NCI-H2227 (cell line): ENCODE measurements around the gene PDAP1.

ENCODE experiments used
- DNase-seq: peaks from one replicate; lab custom pipeline; 2025; ENCODE audit not compliant: unreplicated experiment; lab: John Stamatoyannopoulos, UW

The PDAP1 gene

DNA sequence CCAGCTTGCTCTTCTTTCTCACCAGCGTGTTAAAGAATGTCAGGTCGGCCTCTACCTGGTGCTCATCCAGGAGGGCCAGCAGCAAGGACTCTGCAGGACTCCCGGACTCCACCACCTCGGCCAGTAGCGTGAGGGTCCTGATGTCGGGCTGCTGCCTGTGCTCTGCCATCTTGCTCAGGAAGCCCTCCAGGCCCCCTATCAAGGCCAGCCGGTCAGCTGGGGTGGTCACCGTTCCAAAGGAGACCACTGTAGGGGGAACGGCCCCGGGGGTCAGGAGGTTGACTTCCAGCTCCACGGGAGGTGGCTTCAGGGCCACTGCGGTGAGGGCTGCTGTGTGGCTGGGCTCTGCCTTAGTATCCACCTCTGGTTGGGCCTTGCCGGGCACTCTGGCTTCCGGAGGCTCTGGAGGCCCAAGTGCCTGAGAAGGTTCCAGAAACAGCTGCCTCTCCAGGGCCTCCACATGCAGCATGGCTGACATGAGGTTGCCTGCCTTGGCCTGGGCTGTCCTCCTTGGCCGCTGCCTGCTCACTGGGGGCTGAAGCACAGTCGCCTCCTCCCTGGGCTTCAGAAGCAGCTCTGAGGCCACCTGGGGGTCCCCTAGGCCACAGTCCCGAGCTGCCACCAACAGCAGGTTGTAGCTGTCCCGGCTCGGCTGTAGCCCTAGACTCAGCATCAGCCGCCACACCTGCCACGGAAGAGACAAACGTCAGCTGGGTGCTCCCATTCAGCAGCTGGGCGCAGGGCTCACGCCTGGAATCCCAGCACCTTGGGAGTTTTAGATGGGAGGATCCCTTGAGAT, 16.7 kb upstream of the PDAP1 start:
- DNase-seq = no peak

DNA sequence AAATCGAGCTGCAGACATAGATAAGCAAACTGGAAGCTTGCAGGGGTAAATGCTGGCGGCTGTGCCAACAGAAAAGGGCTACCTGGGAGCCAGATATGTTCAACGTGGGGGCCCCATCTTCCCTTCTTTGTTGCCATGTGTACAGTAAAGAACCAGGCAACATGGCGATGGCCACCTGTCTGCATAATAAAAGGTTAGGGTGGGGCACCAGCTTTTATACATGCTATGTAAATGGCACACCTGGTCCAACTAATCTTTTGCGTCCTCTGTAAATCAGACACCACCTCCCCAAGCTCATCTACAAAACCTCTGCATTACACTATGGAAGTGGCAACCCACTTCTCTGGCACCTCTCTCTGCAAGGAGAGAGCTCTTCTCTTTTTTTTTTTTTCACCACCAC, 14.2 kb upstream of the PDAP1 start:
- DNase-seq = no peak

DNA sequence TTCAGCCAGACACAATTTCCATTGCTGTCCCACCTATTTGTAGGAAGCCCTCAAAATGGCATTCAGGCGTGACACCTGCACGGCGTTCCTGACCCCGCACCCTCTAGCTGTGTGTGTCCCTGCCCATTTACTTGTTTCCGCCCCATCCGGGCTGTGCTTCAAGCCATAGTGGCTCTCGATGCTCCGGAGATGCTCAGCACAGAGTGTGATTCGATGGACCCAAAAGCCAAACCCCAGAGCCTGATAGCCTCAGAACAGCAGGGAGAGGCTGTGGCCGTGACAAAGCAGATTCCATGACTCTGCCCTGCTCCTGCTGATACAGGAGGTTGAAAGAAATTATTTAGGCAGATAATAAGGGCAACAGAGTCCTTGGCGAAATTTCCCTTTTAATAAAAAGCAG, 13.8 kb upstream of the PDAP1 start:
- peak; percentile 52 for DNase-seq

DNA sequence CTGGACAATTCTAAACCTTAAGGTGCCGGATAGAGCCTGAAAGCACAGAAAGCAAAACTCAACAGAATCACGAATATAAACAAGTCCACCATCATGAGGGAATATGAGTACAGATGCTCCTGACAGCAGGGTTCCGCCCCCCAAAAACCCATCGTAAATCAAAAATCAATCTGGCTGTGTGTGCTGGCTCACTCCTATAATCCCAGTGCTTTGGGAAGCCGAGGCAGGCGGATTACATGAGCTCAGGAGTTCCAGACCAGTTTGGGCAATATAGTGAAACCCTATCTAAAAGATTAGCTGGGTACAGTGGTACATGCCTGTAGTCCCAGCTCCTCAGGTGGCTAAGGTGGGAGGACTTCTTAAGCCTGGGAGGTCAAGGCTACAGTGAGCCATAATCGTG, 12.6 kb upstream of the PDAP1 start:
- DNase-seq = no peak

DNA sequence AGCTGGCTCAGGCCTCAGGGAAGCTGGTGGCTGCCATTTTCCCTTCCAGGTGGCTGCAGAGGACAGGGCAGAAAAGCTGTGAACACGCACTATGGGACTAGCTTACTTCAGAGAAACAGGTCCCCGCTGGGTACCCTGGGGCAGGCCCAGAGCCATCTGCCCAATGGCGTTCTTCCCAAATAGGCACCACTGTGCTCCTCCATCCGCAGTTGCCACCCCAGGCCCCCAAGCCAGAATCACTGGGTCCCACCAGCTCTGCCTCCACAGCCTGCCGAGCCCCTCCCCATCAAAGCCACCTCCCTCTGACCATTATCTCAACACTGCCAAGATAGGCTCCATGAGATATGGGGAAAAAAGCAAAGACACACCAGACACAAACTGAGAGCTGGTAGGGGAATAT, 11.8 kb upstream of the PDAP1 start:
- DNase-seq = no peak

DNA sequence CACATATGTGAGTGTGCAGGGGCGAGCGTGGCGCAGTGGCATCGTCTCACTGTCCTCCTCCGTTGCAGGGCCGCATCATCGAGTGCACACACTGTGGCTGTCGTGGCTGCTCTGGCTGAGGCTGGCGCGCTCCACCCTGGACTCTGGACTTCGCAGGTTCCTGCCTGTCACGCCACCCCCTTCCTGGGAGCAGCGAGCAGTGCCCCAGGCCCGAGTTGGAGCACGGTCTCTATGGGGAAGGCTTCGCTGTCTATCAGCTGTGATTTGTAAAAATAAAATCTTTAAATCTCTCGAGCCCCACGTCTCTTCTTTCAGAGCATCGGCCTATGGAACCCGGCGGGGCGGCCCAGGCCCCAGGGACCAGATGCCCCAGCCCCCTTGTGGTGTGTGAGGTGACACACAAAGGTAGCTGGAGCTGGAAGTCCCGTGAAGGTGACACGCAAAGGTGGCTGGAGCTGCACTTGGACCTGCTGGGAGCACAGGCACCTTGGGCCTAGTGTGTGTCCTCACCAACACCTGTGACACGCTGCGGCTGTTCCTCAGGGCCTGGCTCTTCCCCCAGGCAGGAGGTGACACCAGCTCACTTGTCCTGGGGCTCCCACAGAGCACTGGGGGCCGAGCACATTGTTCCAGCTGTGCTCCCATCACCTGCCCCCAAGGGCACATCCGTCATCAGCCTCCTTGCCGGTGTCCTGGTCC, 11.1 kb upstream of the PDAP1 start:
- DNase-seq = no peak

DNA sequence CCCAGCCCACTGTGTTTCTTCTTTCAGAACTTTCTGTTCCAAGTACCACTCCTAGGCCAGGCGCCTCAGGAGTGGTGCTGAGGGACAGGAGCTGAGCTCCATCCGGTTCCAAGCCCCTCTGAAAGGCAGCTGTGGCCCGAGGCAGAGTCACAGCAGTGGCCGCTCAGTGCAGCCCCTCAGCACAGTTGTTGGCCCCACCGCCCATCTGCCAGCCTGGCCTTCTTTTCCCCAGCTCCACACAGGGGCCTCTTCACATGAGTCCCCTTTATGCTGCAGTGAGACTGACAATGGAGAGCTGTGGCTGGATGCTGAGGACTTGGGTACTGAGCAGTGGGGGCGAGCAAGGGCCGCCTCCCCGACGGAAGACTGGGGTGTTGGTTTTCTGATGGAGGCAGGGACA, 9.9 kb upstream of the PDAP1 start:
- DNase-seq = no peak

DNA sequence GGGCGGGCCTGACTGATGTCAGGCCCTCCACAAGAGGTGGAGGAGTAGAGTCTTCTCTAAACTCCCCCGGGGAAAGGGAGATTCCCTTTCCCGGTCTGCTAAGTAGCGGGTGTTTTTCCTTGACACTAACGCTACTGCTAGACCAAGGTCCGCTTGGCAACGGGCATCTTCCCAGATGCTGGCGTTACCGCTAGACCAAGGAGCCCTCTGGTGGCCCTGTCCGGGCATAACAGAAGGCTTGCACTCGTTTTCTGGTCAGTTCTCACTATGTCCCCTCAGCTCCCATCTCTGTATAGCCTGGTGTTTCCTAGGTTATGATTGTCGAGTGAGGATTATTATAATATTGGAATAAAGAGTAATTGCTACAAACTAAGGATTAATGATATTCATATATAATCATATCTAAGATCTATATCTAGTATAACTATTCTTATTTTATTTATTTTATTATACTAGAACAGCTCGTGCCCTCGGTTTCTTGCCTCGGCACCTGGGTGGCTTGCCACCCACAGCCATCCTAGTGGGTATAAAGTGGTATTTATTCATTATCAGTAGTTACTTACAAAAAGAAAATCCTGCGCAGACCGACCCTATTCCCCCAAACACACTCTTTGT, 7.2 kb upstream of the PDAP1 start:
- DNase-seq = peak; percentile 78

DNA sequence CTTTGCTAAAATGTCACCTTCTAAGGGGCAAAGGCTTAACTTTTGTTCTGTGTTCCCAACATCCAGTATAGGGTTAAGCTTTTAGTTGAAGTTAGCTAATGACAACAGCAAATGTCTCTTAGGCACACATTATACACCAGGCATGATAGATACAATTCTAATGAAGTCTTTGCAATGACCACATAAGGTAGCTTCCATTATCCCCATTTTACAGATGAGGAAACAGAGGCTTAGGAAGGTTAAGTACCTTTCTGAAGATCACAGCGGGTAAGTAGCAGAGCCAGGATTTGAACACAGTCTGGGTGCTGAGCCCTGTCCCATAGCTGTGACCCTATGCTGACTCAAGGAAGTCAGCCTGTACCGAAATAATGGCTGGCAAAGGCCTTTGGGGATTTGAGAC, 2.2 kb upstream of the PDAP1 start:
- DNase-seq = no peak

DNA sequence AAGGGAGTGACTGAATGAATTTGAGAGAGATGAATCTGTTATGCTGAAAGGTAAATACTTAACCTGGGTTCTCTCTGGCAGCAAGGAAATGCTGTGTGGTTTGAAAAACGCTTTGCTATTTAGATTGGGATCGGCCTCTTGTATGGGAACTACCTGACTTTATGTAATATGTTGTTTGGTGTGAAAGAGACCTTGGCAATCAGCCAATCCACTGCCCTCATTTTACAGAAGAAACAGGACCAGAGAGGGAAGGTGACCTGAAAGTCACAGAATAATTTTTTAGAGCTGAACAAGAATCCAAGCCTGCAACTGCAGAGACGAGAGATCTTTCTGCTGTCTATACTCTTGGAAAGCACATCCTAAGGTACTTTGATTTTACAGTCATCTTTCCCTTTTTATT, 1.4 kb upstream of the PDAP1 start:
- no peak for DNase-seq

DNA sequence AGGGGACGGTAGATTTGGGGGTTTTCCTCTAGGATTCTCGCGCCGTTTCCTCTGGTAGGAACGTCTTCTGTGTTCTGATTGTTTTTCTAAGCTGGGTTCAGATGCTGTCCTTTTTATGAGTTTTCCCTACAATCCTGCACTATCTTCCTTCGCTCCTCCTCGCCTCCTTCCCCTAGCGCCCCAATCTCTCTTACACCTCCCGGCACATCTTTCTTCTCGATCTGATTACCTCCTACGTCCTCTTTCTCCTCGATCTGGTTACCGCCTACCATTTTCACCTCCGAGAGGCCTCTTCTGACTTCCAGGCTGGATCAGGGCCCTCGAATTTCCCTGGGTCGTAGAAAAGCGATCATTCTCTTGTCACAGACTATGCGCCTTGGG, 785 bp upstream of the PDAP1 start:
- DNase-seq = no peak

DNA sequence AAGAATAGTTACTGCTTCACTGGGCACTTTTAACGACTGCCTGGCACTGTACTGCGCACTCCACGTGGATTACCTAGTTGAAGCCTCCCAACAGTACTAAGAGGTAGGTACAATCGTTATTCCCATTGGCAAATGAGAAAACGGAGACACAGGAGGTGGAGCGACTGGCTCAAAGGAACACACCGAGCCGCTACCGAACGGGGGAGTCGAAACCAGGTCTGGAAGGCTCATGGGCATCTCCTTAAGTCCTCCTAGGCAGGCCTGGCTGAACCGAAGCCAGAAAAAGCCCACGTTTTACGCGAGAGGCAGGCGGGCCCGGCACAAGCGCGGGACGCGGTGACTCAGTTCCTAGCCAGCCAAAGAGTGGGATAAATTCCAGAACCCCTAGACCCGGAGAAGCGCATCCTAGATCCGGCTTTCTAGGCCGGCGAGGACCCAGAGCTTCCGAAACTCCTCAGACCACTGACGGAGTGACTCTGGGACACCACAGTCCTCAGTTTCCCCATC, 472 bp downstream of the PDAP1 start:
- peak; percentile 76 for DNase-seq

DNA sequence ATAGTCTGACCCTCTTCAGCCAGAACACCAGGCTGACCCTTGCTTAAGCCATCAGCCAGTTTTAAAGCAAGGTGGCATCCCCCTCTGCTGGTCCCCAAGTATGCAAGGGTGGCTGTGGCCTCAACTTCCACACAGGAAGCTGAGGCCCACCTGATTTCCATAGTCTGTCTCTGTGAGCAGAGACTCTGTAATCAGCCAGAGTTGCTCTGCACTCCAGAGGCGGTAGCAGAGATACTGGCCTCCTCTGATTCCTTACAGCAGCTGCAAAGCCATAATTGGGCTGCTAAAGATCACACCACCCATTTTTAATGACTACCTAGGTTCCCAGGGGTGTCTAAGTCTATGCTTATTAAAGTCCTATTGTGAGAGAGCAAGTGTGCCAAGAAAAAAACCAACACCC, 1.8 kb downstream of the PDAP1 start:
- DNase-seq = peak; percentile 80

DNA sequence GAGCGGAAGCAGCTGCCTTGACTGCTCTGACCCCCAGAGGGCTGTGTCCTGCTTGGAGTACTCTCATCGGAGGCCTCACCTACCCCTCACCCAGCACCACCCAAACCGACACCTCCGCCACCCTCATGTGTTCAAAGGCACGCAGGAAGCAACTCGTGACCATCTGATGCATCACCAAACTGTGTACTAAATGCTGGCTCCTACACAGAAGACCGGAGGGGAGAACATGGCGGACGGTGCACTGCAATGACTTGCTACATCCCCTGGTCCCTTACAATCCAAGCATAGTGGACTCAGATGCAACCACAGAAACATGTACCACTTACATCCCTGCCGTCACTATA, 3.4 kb downstream of the PDAP1 start:
- no peak for DNase-seq

DNA sequence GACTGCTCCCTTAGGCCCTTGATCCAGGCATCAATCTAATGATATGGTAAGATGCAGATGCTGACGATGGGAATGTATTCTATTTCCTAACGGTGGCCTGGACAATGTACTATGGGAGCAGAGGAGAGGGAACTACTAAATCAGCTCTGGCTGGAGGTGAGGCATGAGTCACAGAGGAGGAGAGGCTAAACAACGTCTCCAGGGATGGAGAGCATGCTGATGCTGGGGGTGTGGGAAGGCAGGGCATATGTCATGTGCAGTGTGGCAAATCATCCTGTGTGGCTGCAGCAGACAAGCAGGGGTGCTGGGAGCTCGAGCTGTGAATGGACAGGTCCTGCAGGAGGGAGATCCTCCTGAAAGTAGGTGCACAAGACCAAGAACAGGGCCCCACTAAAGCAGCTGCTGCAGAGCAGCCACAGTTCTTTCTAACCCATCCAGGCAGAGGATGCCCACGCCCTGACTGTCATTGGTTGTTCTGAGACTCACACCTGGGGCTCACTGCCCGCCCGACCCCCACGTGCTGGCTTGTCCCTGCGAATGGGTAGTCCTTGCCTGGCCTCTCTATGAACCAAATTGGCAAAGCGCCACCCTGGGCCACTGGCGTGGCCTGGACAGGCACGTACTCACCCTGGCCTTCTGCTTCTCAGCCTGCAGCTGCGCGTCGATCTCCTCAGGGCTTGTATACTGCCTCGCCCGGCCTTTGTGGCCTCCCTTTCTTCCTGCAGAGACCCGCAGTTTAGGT, 4.0 kb downstream of the PDAP1 start:
- DNase-seq = no peak

DNA sequence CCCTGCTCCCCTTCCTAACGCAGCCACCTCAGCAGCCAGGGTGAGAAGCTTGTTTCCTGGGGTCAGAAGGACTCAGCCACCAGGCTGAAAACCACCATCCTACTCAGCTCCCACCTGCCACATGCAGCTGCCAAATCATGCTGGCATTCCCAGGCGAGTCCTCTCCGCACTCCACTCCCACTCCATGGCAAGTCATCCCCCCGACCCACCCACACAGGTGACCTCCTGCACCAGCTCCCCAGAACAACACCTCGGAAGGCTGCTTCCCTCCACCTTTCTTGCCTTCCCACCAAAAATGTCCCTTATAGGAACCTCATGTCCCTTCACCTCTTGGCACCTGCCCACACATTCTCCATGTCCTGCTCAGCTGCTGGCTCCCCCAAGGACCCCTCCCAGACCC, 4.6 kb downstream of the PDAP1 start:
- DNase-seq = no peak

DNA sequence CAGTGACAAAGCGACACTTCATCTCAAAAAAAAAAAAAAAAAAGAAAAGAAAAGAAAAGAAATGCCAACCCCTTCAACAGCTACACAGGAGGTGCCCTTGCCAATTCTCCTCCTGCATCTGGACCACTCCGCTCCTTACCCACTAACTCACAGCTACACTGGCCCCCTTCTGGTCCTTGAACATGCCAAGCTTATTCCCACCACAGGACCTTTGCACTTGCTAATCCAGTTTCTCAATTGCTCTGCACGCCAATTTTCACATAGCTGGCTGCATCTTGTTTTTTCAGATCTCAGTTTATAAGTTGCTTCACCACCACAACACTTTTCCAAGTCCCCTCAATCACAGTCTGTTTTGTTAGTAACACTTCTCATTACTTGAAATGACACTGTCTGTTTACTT, 5.5 kb downstream of the PDAP1 start:
- DNase-seq = no peak

DNA sequence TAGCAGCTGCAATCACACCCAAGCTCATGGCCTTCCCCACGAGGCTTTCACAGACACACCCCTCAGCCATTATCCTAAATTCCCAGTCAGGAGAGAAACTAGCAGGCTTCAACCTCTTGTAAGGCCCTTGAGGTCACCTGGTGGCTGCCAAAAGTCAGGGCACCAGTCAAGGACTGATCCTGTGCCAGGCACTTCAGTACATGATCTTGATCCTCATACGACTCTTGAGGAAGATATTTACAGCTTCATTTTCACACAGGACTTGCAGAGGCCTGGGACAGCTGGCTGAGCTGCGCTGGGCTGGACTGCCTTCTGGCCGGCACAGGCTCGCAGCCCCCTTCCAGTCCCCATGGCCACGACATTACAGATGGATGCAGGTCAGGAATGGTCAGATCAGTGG, 8.8 kb downstream of the PDAP1 start:
- DNase-seq = no peak

DNA sequence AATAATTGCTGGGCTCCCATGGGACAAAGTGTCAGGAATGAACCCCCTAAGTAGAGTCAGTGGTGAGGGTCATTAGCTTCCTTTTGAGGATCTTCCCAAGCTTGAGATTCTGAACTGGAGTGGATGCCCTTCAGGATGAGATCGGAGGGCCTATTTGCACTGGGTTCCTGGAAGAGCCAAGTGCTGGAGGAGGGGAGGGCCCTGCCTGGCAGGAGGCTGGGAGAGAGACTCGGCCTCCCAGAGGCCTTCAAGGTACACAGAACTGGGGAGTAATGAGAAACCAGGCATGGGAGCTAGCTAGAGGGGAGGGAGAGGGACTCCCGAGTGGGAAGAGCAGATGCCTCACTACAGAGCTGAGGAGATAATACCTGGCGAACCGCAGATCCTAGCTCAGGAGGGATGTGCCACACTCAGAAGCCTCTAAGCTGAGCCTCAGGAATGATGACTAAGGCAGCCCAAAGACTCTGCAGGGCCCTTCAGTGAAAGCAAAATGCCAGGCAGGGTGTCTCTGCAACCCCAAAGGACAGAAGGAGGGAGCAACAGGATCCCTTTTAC, 9.4 kb downstream of the PDAP1 start:
- DNase-seq = no peak

DNA sequence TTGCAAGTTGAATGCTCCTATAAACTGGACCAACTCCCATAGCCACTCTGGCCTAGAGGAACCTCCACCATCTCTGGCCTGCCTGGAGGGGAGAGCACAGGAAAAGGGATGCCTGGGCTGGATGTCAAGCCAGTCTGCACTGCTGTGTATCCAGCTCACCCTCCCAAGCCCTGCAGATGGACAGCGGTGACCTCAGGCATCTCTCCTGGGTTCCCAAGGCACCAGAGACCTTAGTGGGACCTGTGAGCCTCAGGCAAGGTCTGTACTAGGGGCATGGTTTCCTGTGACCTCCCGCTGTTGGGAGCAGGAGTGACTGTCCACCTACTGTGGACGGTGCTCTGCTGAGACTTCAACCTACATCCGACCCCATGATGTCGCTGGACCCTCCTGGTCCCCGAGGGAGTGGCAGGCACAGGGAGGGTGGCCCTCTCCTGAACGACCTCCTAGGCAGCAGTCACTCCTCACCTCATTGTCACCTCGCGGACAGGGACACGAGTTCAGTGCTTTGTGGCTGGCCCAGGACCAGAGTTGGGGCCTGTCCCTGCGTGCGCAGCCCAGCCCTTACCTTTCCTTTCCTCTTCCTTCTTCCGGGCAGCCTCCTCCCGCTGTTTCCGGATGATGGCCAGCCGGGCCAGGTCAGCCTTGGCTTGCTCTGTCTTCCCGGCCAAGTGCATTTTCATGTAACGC, 11.0 kb downstream of the PDAP1 start:
- no peak for DNase-seq
